Activated CD4-positive, alpha-beta memory T cell treated with anti-CD3 and anti-CD28 coated beads, Interleukin-2, amount 10 ng/mL, durations not matched to agents 7 days and 5 days (primary cell): Measurements from ENCODE around the gene BOD1L2. TPM values are rescaled to one million over a fixed set of nuclear protein-coding genes. Genes with fewer than 3 reads are reported as not detected.

Experiments
- CTCF ChIA-PET: fragments of 350-600 bp; sonication (Branson Sonifier 250); formaldehyde crosslinking; loops from one replicate; lab custom pipeline; 2021; ENCODE audit warnings: antibody characterized with exemption, inconsistent platforms; lab: Charles Lee
- POLR2A ChIA-PET: fragments of 350-600 bp; sonication (Branson Sonifier 250); formaldehyde crosslinking; loops from one replicate; lab custom pipeline; 2021; ENCODE audit warnings: antibody characterized with exemption; lab: Charles Lee
- DNase-seq: peaks from one replicate; pipeline ENCODE4 v3.0.0-alpha.2; 2020
- H3K27ac Mint-ChIP-seq: one replicate; pipeline ENCODE4 v1.8.0; 2021; ENCODE audit warnings: mild to moderate bottlenecking, mixed read lengths
- H3K27me3 Mint-ChIP-seq: one replicate; pipeline ENCODE4 v1.8.0; 2021; ENCODE audit warnings: mixed read lengths
- H3K36me3 Mint-ChIP-seq: one replicate; pipeline ENCODE4 v1.8.0; 2021; ENCODE audit warnings: low read depth, mixed read lengths
- H3K4me1 Mint-ChIP-seq: one replicate; pipeline ENCODE4 v1.8.0; 2021; ENCODE audit warnings: mixed read lengths
- H3K4me3 Mint-ChIP-seq: one replicate; pipeline ENCODE4 v1.8.0; 2021; ENCODE audit warnings: mild to moderate bottlenecking, mixed read lengths
- H3K9me3 Mint-ChIP-seq: one replicate; pipeline ENCODE4 v1.8.0; 2021; ENCODE audit warnings: mixed read lengths
- total RNA-seq, 2 experiments: library from RNA; stranded (reverse); gene quantifications; one replicate each; pipeline ENCODE4 v1.2.3, GENCODE V29; 2021

The BOD1L2 gene
- total RNA-seq, result not detected

GRCh38 chr18:57146956-57147636 is at the start of gene BOD1L2:
TSS of gene BOD1L2 (plus strand) at chr18:57147087. CDS start at chr18:57147313, 226 bp downstream.
- H3K9me3 Mint-ChIP-seq, result no peaks in the 10 kb centered on the region
- no peaks in the 10 kb centered on the region for H3K4me1 Mint-ChIP-seq
- H3K27me3 Mint-ChIP-seq, result peaks cover 10% of the 10 kb centered on the region
- ChIA-PET POLR2A (no interaction called here), CTCF (no interaction called here)
- no peak within 1 kb of the TSS for H3K4me3 Mint-ChIP-seq
- DNase-seq, result no peak
- H3K36me3 Mint-ChIP-seq, result no peaks in the 10 kb centered on the region
- H3K27ac Mint-ChIP-seq, result no peak within 1 kb of the TSS

- no peak overlapping the region for H3K27ac Mint-ChIP-seq
- ChIA-PET CTCF (no interaction called here), POLR2A (no interaction called here)
- H3K9me3 Mint-ChIP-seq, result peaks cover 2% of the 10 kb centered on the region
- H3K4me1 Mint-ChIP-seq, result peaks cover 7% of the 10 kb centered on the region
- no peaks in the 10 kb centered on the region for H3K36me3 Mint-ChIP-seq
- DNase-seq, result no peak
- H3K4me3 Mint-ChIP-seq, result no peak overlapping the region
- H3K27me3 Mint-ChIP-seq, result peaks cover 5% of the 10 kb centered on the region
These were observed 39.6 kb upstream of the BOD1L2 start for GRCh38 chr18:57107140-57107832.

GRCh38 chr18:57110290-57110689 is 36.6 kb upstream of the BOD1L2 start:
- Mint-ChIP-seq H3K4me3 (no peak overlapping the region), H3K36me3 (no peaks in the 10 kb centered on the region), H3K27me3 (peaks cover 3% of the 10 kb centered on the region), H3K4me1 (peaks cover 7% of the 10 kb centered on the region), H3K9me3 (peaks cover 2% of the 10 kb centered on the region), H3K27ac (no peak overlapping the region)
- no peak for DNase-seq
- ChIA-PET CTCF (no interaction called here), POLR2A (no interaction called here)

GRCh38 chr18:57113799-57114420 is 33.0 kb upstream of the BOD1L2 start:
- CTCF ChIA-PET, result interaction anchor here (0.6 kb wide), 1 partner anchor 12 kb away, joined by 5 read pairs; no protein-coding TSS in a partner anchor
- peaks cover 3% of the 10 kb centered on the region for H3K27me3 Mint-ChIP-seq

GRCh38 chr18:57116598-57117132 is 30.2 kb upstream of the BOD1L2 start:
- ChIA-PET POLR2A (no interaction called here), CTCF (no interaction called here)
- no peak overlapping the region for H3K4me3 Mint-ChIP-seq
- peaks cover 7% of the 10 kb centered on the region for H3K27me3 Mint-ChIP-seq
- H3K4me1 Mint-ChIP-seq, result no peaks in the 10 kb centered on the region
- no peak overlapping the region for H3K27ac Mint-ChIP-seq
- H3K36me3 Mint-ChIP-seq, result no peaks in the 10 kb centered on the region
- no peak for DNase-seq
- no peaks in the 10 kb centered on the region for H3K9me3 Mint-ChIP-seq

More at GRCh38 chr18:57113799-57114420, 33.0 kb upstream of the BOD1L2 start:
- no peaks in the 10 kb centered on the region for H3K36me3 Mint-ChIP-seq
- no peak overlapping the region for H3K27ac Mint-ChIP-seq
- H3K9me3 Mint-ChIP-seq, result peaks cover 2% of the 10 kb centered on the region
- POLR2A ChIA-PET, result no interaction called here
- no peak overlapping the region for H3K4me3 Mint-ChIP-seq
- DNase-seq, result no peak
- H3K4me1 Mint-ChIP-seq, result peaks cover 3% of the 10 kb centered on the region

GRCh38 chr18:57121542-57122112 is 25.3 kb upstream of the BOD1L2 start:
- no peaks in the 10 kb centered on the region for H3K4me1 Mint-ChIP-seq
- no peak for DNase-seq
- H3K4me3 Mint-ChIP-seq, result no peak overlapping the region
- H3K36me3 Mint-ChIP-seq, result no peaks in the 10 kb centered on the region
- H3K27ac Mint-ChIP-seq, result no peak overlapping the region
- peaks cover 19% of the 10 kb centered on the region for H3K27me3 Mint-ChIP-seq
- ChIA-PET POLR2A (no interaction called here), CTCF (no interaction called here)
- no peaks in the 10 kb centered on the region for H3K9me3 Mint-ChIP-seq

- peaks cover 19% of the 10 kb centered on the region for H3K27me3 Mint-ChIP-seq
- no peak overlapping the region for H3K4me3 Mint-ChIP-seq
- DNase-seq, result no peak
- H3K9me3 Mint-ChIP-seq, result no peaks in the 10 kb centered on the region
- H3K36me3 Mint-ChIP-seq, result no peaks in the 10 kb centered on the region
- ChIA-PET CTCF (no interaction called here), POLR2A (no interaction called here)
- H3K27ac Mint-ChIP-seq, result no peak overlapping the region
- H3K4me1 Mint-ChIP-seq, result no peaks in the 10 kb centered on the region
These were observed 23.9 kb upstream of the BOD1L2 start for GRCh38 chr18:57122936-57123510.

- Mint-ChIP-seq H3K27ac (no peak overlapping the region), H3K4me3 (no peak overlapping the region), H3K4me1 (no peaks in the 10 kb centered on the region), H3K36me3 (no peaks in the 10 kb centered on the region), H3K27me3 (peaks cover 18% of the 10 kb centered on the region), H3K9me3 (no peaks in the 10 kb centered on the region)
- ChIA-PET CTCF (no interaction called here), POLR2A (no interaction called here)
- DNase-seq, result no peak
These were observed 21.3 kb upstream of the BOD1L2 start for GRCh38 chr18:57125627-57126026.

- H3K27me3 Mint-ChIP-seq, result no peaks in the 10 kb centered on the region
- CTCF ChIA-PET, result no interaction called here
These were observed 18.5 kb upstream of the BOD1L2 start for GRCh38 chr18:57128220-57128932.

GRCh38 chr18:57131101-57131500 is 15.8 kb upstream of the BOD1L2 start:
- CTCF ChIA-PET, result no interaction called here
- Mint-ChIP-seq H3K9me3 (no peaks in the 10 kb centered on the region), H3K4me1 (no peaks in the 10 kb centered on the region), H3K4me3 (no peak overlapping the region), H3K27ac (no peak overlapping the region), H3K27me3 (peaks cover 4% of the 10 kb centered on the region), H3K36me3 (no peaks in the 10 kb centered on the region)
- DNase-seq, result no peak
- POLR2A ChIA-PET, result no interaction called here

More at GRCh38 chr18:57128220-57128932, 18.5 kb upstream of the BOD1L2 start:
- Mint-ChIP-seq H3K9me3 (no peaks in the 10 kb centered on the region), H3K36me3 (no peaks in the 10 kb centered on the region), H3K4me3 (no peak overlapping the region), H3K4me1 (no peaks in the 10 kb centered on the region), H3K27ac (no peak overlapping the region)
- no peak for DNase-seq
- POLR2A ChIA-PET, result no interaction called here

- no peak overlapping the region for H3K4me3 Mint-ChIP-seq
- ChIA-PET CTCF (no interaction called here), POLR2A (no interaction called here)
- H3K27ac Mint-ChIP-seq, result no peak overlapping the region
- H3K27me3 Mint-ChIP-seq, result peaks cover 4% of the 10 kb centered on the region
- no peaks in the 10 kb centered on the region for H3K4me1 Mint-ChIP-seq
- no peaks in the 10 kb centered on the region for H3K9me3 Mint-ChIP-seq
- DNase-seq, result no peak
- no peaks in the 10 kb centered on the region for H3K36me3 Mint-ChIP-seq
These were observed 15.1 kb upstream of the BOD1L2 start for GRCh38 chr18:57131782-57132181.

- POLR2A ChIA-PET, result no interaction called here
- Mint-ChIP-seq H3K27ac (no peak overlapping the region), H3K9me3 (no peaks in the 10 kb centered on the region), H3K4me3 (no peak overlapping the region), H3K27me3 (peaks cover 4% of the 10 kb centered on the region), H3K36me3 (no peaks in the 10 kb centered on the region), H3K4me1 (no peaks in the 10 kb centered on the region)
- no peak for DNase-seq
- CTCF ChIA-PET, result no interaction called here
These were observed 12.2 kb upstream of the BOD1L2 start for GRCh38 chr18:57134618-57135135.
